HG03135 (cell line): ENCODE results near the gene ALK.
"Not testable (repeated sequence)": the region's sequence is repeated elsewhere in the genome, so short reads cannot be mapped to it uniquely, and the experiment has no call there.

Experiments
- ATAC-seq: cut with Tn5 transposase; IDR thresholded peaks from one replicate; pipeline ENCODE4 v1.9.1; 2021; ENCODE audit warnings: mild to moderate bottlenecking, moderate library complexity; ENCODE audit not compliant: unreplicated experiment

ALK gene

DNA sequence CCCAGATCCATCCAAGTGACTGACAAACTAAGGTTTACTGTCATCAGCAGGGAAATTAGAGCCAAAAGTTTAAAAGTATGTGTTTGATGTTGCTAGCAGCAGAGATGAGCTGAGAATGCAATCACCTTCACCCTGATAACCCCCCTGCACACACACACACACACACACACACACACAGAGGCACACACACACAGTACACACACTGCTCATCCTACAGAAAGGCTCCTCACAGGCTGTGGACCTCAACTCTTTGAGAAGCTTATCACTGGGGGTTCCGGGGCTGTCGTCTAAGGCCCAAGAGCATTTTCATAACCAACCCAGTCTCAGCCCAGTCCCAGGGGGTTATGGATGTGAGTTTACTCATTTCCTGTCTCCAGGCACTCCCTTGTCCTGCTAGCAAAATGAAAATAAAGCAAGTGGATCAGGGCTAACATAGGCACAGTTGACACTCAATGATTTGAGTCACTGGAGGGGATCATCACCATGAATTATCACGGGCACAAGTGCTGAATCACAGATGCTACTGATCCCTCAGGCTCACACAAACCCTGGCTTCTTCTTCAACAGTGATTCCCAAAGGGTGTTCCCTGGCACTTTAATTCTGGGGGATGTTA, 76.6 kb downstream of the ALK start:
- ATAC-seq: no peak

- ATAC-seq: no peak
Observed at GRCh38 chr2:29841386-29842004, 79.9 kb downstream of the ALK start.

GRCh38 chr2:29839306-29839705, 82.1 kb downstream of the ALK start:
- no peak for ATAC-seq

DNA sequence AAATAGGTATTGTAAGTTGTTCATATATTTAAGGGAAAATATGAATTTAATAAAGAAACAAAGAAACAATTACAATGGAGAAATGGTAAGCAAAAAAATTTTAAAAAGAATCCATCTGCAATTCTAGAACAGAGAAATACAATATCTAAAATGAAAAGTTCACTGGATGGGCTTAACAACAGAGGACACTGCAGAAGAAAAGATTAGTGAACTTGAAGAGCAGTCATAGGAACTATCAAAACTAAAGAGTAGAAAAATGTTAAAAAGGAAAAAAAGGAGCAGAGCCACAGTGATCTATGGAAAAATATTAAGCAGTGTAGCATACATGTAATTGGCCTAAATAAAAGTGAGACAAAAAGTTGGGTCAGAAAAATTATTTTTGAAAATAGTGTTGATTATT, 83.5 kb downstream of the ALK start:
- ATAC-seq: no peak

- ATAC-seq: no peak
Observed at GRCh38 chr2:29834624-29835023, 86.8 kb downstream of the ALK start.

DNA sequence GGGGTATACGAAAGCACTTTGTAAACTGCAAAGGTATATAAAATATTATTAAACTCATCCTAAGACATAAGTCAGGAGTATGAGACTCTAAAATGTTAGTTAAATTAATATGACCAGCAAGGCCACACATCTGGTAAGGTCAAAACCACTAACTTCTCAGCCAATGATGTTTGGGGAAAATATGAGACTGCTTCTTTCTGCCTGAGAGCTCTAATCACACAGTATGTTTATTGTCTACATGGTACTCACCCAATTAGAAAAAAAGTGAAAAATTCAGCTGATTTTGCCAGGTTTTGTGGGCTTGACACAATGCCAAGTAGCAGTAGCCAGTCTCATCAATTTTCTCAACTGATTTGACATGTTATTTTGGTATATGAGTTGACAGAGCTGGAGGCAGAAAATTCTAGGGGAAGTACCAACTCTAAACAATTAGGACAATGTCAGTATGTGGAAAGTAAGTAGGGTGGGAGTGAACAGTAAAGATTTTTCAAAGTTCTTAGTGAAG, 87.3 kb downstream of the ALK start:
- no peak for ATAC-seq

GRCh38 chr2:29831560-29831959, 89.8 kb downstream of the ALK start:
- no peak for ATAC-seq

DNA sequence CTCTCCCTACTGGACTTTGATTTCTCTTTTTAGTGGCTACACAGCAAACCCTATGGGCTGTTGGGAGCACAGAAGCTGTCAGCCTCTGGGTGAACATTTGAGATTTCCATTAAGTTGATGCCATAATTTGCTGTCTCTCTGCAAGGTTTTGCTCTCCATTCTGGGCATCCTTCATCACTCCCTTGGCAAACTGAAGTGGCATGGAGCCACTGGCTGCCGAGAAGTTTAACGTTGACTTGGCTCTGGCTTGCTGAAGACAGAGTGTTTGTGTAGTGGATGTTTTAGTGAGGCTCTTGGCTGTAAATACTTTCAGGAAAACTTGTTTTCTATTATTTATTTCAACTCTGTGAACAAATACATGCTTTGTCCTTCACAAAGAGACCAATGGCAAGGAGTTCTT, 91.5 kb downstream of the ALK start:
- ATAC-seq: no peak

- ATAC-seq: not testable (repeated sequence)
Observed at GRCh38 chr2:29824145-29824544, 97.2 kb downstream of the ALK start.

DNA sequence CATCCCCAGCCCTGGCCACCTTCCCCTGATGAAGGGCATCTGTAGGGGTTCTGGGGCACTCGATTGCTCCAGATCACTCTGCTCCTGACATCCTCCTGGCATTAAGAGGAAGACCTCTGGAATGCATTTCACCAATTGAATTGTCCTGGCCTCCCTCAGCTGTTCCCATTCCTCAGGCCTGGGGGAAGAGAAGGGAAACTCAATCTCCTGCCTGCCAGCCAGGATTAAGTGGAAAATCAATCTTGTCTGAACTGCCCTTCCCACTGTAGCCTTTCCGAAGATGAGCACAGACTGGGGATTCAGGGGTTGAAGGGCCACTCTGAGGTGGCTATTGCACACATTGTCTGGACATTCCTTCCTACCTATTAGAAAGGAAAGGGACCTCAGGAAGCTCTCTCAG, 99.8 kb downstream of the ALK start:
- no peak for ATAC-seq

DNA sequence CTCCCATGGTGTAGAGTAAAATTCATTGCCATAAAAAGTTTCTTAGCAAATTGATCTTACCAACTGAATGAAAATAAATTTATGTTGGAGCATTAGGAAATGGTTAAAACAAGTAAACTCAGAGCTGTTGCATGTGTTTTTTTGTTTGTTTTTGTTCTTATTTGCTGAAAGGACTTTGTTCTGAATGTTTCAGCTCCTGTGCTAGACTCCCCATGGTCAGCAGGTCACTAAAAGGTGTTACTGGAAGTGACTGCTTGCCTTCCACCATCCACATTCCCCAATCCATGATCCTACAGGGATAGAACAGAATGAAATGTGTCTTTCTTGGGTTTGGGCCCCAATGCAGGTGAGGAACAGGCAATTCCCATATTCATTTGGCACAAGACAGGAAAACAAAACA, 101.8 kb downstream of the ALK start:
- ATAC-seq: no peak

GRCh38 chr2:29817801-29818680, 103.3 kb downstream of the ALK start:
- ATAC-seq: no peak

GRCh38 chr2:29817299-29817698, 104.1 kb downstream of the ALK start:
- no peak for ATAC-seq

DNA sequence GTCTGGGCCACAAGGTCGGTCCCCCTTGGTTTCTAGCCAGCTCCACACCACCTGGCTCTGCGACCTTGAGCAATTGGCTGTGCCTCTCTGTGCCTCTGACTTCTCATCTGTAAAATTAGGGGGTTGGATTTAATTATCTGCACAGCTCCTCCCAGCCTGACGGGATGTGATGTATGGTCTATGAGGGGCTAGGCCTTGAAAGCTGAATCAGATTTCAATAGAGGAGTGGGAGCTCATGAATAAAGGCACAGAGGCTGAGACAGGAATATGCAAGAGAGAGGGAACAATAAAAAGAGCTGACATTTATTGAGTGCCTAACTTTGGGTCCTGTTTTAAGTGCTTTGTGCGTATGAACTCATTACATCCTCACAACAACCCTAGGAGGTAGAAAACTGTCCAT, 104.7 kb downstream of the ALK start:
- ATAC-seq: no peak

- no peak for ATAC-seq
Observed at GRCh38 chr2:29811378-29811777, 110.0 kb downstream of the ALK start.

DNA sequence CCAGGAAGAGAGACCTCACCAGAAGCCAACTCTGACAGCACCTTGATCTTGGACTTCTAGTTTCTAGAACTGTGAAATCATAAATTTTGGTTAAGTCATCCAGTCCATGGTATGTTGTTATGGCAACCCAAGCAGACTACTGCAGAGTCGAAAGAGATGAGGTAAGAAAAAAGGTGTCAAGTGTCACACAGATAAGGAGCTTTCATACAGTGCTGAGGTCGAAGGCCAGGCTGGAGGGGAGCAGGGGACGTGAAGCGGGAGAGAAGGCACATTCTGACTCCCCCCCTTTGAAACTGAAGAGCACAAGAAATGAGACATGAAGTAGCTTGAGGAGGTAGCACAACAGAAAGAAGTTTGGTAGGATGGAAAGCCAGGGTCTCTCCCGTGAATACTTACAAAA, 110.4 kb downstream of the ALK start:
- ATAC-seq: no peak

GRCh38 chr2:29808321-29808720, 113.1 kb downstream of the ALK start:
- no peak for ATAC-seq

DNA sequence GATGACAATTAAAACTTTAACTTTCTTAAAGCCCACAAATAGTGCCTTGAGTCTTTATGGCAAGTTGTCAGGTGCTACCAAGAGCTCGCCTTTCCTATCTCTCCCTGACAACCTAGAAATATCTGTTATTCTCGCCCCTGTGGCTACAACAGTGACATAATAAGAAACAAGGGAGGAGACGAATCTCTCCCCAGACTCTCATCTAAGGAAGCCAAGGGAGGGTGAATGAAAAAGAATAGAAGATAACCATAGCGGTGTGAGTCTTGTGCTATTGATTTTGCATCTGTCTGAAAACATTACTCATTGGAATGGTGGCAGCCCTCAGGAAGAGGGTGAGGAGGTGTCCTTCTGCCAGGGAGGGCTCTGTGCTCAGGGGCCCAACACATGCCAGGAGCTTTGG, 114.3 kb downstream of the ALK start:
- no peak for ATAC-seq

- no peak for ATAC-seq
Observed at GRCh38 chr2:29806461-29806860, 114.9 kb downstream of the ALK start.

GRCh38 chr2:29804671-29805070, 116.7 kb downstream of the ALK start:
- ATAC-seq: no peak

GRCh38 chr2:29803537-29803936, 117.8 kb downstream of the ALK start:
- ATAC-seq: no peak

DNA sequence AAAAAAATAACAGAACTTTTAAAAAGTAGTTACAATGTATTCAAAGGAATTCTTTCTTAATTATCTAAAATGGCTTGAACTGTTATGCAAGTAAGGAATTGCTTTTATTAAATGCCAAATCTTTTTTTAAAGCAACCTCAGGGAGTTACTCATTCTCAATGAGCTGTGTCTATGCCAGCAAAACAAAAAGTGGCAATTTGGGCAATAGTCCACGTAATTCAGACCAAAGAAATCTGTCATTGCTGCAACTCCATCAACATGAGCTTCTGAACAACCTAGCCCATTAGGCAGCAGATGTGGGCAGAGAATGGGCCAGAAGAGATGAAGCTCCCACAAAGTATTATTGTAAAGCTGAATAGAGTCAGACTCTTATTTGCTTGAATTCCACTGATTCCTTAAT, 118.4 kb downstream of the ALK start:
- no peak for ATAC-seq
